ENCODE results near the gene ACOXL.

- no peak for TF ChIP-seq CTCF (IDR thresholded peaks at IDR 0.05; ENCODE audit: low read depth, low read length, poor library complexity, severe bottlenecking)
- TF ChIP-seq EZH2phosphoT487 (IDR thresholded peaks at IDR 0.05; ENCODE audit: borderline replicate concordance, low read length), result no peak
Measured at GRCh38 chr2:110886826-110887573, 154.6 kb downstream of the ACOXL start.
